Activated CD8-positive, alpha-beta memory T cell treated with anti-CD3 and anti-CD28 coated beads, Interleukin-2, amount 10 ng/mL, durations not matched to agents 7 days and 5 days (primary cell): ENCODE results near the gene PTPRN2. TPM values are rescaled to one million over a fixed set of nuclear protein-coding genes. Genes with fewer than 3 reads are reported as not detected.
A peak's percentile ranks its signal among the peaks of the same experiment; 100 is the strongest.
"Not testable (repeated sequence)": the region's sequence is repeated elsewhere in the genome, so short reads cannot be mapped to it uniquely, and the experiment has no call there.

Experiments used
- ATAC-seq: fragments of 150-1000 bp; cut with Tn5 transposase; one replicate; pipeline ENCODE4 v1.10.0; 2021; ENCODE audit warnings: moderate library complexity
- CTCF ChIA-PET: fragments of 350-600 bp; sonication (Branson Sonifier 250); formaldehyde crosslinking; loops from one replicate; lab custom pipeline; 2021; ENCODE audit warnings: antibody characterized with exemption; lab: Charles Lee
- DNase-seq: peaks from one replicate; pipeline ENCODE4 v3.0.0-alpha.2; 2020
- H3K27ac Mint-ChIP-seq: one replicate; pipeline ENCODE4 v1.8.0; 2021; ENCODE audit warnings: mild to moderate bottlenecking, mixed read lengths
- H3K27me3 Mint-ChIP-seq: one replicate; pipeline ENCODE4 v1.8.0; 2021; ENCODE audit warnings: mixed read lengths
- H3K36me3 Mint-ChIP-seq: one replicate; pipeline ENCODE4 v1.8.0; 2021; ENCODE audit warnings: mild to moderate bottlenecking, mixed read lengths
- H3K4me1 Mint-ChIP-seq: one replicate; pipeline ENCODE4 v1.8.0; 2021; ENCODE audit warnings: mixed read lengths
- H3K4me3 Mint-ChIP-seq: one replicate; pipeline ENCODE4 v1.8.0; 2021; ENCODE audit warnings: mild to moderate bottlenecking, moderate library complexity, mixed read lengths
- H3K9me3 Mint-ChIP-seq: one replicate; pipeline ENCODE4 v1.8.0; 2022; ENCODE audit warnings: low read depth, mixed read lengths
- microRNA-seq: library from miRNA; unstranded; fragments of <30 nt; microRNA quantifications from one replicate; pipeline ENCODE4 v1.2.0, GENCODE V29; 2022
- total RNA-seq, 2 experiments: library from RNA; stranded (reverse); gene quantifications; one replicate each; pipeline ENCODE4 v1.2.3, GENCODE V29; 2021

The PTPRN2 gene
- total RNA-seq, 2 experiments from 2014 or later = 3.2 to 5.7 TPM

DNA sequence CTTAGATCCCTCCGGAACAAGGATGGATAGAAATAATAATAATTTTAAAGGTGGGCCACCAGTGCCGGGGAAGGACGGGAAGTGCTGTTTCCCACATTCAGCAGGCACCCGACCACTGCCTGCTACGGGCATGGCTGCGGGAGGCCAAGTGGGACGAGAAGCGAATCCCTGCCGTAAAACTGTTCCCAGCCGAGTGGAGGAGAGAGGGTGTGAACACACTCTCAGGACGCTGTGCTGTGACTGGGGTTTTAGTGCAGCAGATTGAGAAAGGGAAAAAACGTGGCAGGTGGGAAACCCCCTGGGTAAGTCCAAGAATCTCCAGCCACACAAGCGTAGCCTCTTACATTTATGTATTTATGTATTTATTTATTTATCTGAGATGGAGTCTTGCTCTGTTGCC, 1092.0 kb downstream of the PTPRN2 start:
- peak; percentile 37 for DNase-seq
- CTCF ChIA-PET = no interaction called here
- Mint-ChIP-seq H3K9me3 (peaks cover 5% of the 10 kb centered on the region), H3K36me3 (peaks cover 33% of the 10 kb centered on the region), H3K27ac (no peak overlapping the region), H3K4me1 (peaks cover 30% of the 10 kb centered on the region), H3K27me3 (peaks cover 28% of the 10 kb centered on the region), H3K4me3 (no peak overlapping the region)
- no peak for ATAC-seq

DNA sequence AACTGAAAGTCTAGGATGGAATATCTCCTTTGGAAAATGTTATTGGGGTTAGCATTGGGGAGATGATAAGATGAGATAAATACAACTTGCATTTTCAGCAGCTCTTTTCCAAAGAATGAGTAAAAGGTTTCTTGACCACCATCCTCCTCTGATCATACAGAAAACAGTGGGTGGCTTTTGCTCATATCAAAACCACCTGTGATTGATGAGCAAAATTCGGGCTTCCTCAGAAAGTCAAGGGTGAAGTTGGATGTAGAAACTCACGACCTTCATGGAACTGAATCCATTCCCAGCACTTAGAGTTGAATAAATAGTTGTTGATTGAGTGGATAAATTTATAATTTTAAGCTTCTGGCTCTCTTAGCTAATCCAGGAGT, 1092.5 kb downstream of the PTPRN2 start:
- H3K4me3 Mint-ChIP-seq = no peak overlapping the region
- ATAC-seq = no peak
- H3K9me3 Mint-ChIP-seq = peaks cover 8% of the 10 kb centered on the region
- no peak overlapping the region for H3K27ac Mint-ChIP-seq
- peaks cover 34% of the 10 kb centered on the region for H3K4me1 Mint-ChIP-seq
- peak; percentile 37 for DNase-seq
- CTCF ChIA-PET = no interaction called here
- peaks cover 28% of the 10 kb centered on the region for H3K27me3 Mint-ChIP-seq
- peaks cover 35% of the 10 kb centered on the region for H3K36me3 Mint-ChIP-seq

DNA sequence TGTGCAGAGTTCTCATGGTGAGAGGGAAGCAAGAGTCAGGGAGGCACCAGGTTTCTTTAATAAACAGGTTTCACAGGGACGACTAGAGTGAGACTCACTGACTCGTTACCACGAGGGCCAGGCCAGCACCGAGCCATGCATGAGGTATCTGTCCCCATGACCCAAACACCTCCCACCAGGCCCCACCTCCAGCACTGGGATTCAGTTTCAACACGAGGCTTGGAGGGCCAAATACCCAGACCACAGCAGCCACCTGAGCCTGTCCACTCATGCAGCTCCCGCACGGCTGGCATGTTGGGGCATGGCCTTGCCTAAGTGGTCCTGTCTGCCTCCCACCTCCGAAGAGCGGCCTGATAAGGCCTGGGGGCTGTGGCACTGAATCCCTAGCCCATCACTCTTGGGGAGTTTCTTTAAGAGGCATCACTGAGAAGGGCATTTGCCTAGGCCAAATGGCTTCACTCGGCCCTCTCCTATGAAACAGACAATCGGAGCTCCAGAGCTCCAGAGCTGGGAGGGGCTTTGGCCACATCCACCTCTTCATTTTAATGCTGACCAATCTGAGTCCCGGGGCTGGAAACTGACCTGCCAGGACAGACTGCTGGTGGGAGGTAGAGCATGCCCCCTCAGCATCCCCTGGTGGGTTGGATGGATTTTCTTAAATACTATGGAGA, 1093.0 kb downstream of the PTPRN2 start:
- Mint-ChIP-seq H3K27me3 (peaks cover 28% of the 10 kb centered on the region), H3K4me1 (peaks cover 40% of the 10 kb centered on the region), H3K36me3 (peaks cover 35% of the 10 kb centered on the region), H3K9me3 (peaks cover 8% of the 10 kb centered on the region), H3K4me3 (no peak overlapping the region), H3K27ac (no peak overlapping the region)
- DNase-seq (peak; percentile 37), ATAC-seq (no peak)
- CTCF ChIA-PET = no interaction called here

DNA sequence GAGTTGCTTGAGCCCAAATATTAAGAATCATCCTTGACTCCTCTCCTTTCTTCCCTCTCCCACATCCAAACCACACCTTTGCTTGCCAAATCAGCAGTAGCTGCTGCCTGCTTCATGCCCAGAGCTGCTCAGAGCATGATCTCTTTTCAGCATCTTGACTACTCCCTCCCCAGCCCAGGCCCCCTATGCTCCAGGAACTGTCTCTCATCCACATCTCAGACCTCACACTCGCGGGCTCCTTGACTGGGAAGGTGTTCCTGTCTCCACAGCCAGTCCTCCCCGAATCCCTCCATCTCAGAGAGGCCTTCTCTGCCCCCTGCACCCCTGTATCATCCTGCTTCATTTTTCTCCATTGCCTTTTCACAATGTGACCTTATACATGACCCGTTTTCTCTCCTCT, 1093.8 kb downstream of the PTPRN2 start:
- no peak overlapping the region for H3K4me3 Mint-ChIP-seq
- peaks cover 28% of the 10 kb centered on the region for H3K27me3 Mint-ChIP-seq
- peaks cover 35% of the 10 kb centered on the region for H3K36me3 Mint-ChIP-seq
- H3K9me3 Mint-ChIP-seq = peaks cover 8% of the 10 kb centered on the region
- no peak for ATAC-seq
- H3K4me1 Mint-ChIP-seq = peaks cover 45% of the 10 kb centered on the region
- H3K27ac Mint-ChIP-seq = no peak overlapping the region
- CTCF ChIA-PET = interaction anchor here (1.3 to 2.3 kb wide), 2 partner anchors 22 to 61 kb away, joined by 3 to 5 read pairs; no protein-coding TSS in a partner anchor
- DNase-seq = peak; percentile 26

DNA sequence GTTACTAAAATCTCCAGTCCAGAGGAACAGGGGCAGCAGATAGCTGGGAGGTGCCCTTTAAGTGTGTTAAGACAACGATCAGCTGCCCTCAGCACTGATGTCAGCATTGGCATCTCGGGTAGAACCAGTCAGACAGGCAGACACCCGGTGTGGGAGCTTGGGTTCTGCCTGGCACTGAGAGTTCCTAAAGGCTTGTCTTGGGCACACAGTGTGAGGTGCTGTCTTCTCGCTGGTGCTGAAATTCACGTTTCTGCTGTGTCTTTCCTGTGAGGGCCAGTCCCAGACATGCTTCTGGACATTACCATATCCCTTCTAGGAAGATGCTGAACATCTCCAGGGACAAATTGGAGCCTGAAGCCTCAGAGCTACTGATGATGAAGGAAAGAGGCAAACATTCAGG, 1094.6 kb downstream of the PTPRN2 start:
- H3K4me3 Mint-ChIP-seq = no peak overlapping the region
- peak; percentile 40 for DNase-seq
- H3K27ac Mint-ChIP-seq = no peak overlapping the region
- peaks cover 28% of the 10 kb centered on the region for H3K27me3 Mint-ChIP-seq
- peaks cover 35% of the 10 kb centered on the region for H3K36me3 Mint-ChIP-seq
- no peak for ATAC-seq
- peaks cover 46% of the 10 kb centered on the region for H3K4me1 Mint-ChIP-seq
- peaks cover 8% of the 10 kb centered on the region for H3K9me3 Mint-ChIP-seq
- CTCF ChIA-PET = interaction anchor here (1.3 to 2.3 kb wide), 2 partner anchors 22 to 60 kb away, joined by 3 to 5 read pairs; no protein-coding TSS in a partner anchor

DNA sequence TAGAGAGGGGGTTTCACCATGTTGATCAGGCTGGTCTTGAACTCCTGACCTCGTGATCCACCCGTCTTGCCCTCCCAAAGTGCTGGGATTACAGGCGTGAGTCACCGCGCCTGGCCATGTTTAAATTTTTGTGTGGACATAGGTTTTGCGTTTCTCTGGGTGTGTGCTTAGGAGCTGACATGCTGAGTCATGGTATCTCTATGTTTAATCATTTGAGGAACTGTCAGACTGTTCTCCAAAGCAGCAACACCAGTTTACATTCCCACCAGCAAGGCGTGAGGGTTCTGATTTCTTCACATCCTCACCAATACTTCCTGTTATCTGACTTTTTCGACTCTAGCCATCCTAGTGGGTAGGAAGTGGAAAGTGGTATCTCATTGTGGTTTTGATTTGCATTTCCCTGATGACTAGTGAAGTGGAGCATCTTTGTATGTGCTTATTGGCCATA, 1097.1 kb downstream of the PTPRN2 start:
- H3K36me3 Mint-ChIP-seq = peaks cover 35% of the 10 kb centered on the region
- H3K9me3 Mint-ChIP-seq = peaks cover 8% of the 10 kb centered on the region
- H3K27me3 Mint-ChIP-seq = peaks cover 42% of the 10 kb centered on the region
- ATAC-seq (peak; percentile 93), DNase-seq (peak; percentile 86)
- H3K27ac Mint-ChIP-seq = peak overlapping the region; percentile 89
- CTCF ChIA-PET = interaction anchor here (1.9 to 2.5 kb wide), 2 partner anchors 15 to 18 kb away, joined by 6 to 12 read pairs; no protein-coding TSS in a partner anchor
- H3K4me1 Mint-ChIP-seq = peaks cover 45% of the 10 kb centered on the region
- H3K4me3 Mint-ChIP-seq = peak overlapping the region; percentile 38

DNA sequence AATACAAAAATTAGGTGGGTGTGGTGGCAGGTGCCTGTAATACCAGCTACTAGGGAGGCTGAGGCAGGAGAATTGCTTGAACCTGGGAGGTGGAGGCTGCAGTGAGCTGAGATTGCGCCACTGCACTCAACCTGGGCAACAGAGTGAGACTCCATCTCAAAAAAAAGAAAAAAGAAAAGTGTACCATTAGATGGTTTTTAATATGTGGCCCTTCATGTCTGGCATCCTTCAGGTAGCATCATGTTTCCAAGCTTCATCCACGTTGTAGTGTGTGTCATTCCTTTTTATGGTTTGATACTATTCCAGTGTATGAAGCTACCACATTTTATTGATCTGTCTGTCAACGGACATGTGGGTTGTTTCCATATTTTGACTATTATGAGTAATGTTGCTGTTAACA, 1097.8 kb downstream of the PTPRN2 start:
- H3K36me3 Mint-ChIP-seq = peaks cover 32% of the 10 kb centered on the region
- DNase-seq = peak; percentile 21
- H3K4me1 Mint-ChIP-seq = peaks cover 44% of the 10 kb centered on the region
- peak overlapping the region; percentile 89 for H3K27ac Mint-ChIP-seq
- not testable (repeated sequence) for H3K4me3 Mint-ChIP-seq, ATAC-seq, H3K9me3 Mint-ChIP-seq
- CTCF ChIA-PET = interaction anchor here (1.9 to 2.5 kb wide), 2 partner anchors 15 to 18 kb away, joined by 6 to 12 read pairs; no protein-coding TSS in a partner anchor
- H3K27me3 Mint-ChIP-seq = peaks cover 45% of the 10 kb centered on the region

Small RNA genes lying within 50 kb of the gene (microRNA-seq; reads per million reads assigned to microRNA genes)
- gene MIR153-2 (not detected), gene MIR5707 (not detected), gene MIR595 (not detected)

Other genes starting within 250 kb of the PTPRN2 start
- gene NCAPG2, start 117.0 kb upstream of the PTPRN2 start, total RNA-seq = 100 to 1,000 TPM; 146 to 182 TPM
- gene ESYT2, start 241.7 kb upstream of the PTPRN2 start, total RNA-seq = 10 to 100 TPM; 79.8 to 86.0 TPM